AG09309 (cell line): ENCODE results near the gene MIXL1.

Source experiments
- DNase-seq: peaks from one replicate; pipeline ENCODE4 v3.0.0-alpha.2; 2010; ENCODE audit warnings: low read depth
- H3K4me3 ChIP-seq: 2 replicates; pipeline ENCODE4 v1.5.1; 2011; ENCODE audit warnings: mild to moderate bottlenecking, low read depth, low read length, moderate library complexity; ENCODE audit not compliant: control insufficient read depth
- CTCF ChIP-seq: IDR thresholded peaks from 2 replicates; pipeline ENCODE4 v1.5.1; 2011; ENCODE audit warnings: mild to moderate bottlenecking, low read depth, low read length, inconsistent platforms; ENCODE audit not compliant: insufficient read depth, control insufficient read depth; ENCODE audit errors: missing control alignments

The MIXL1 gene

GRCh38 chr1:226226601-226227000 lies 3.1 kb downstream of the MIXL1 start:
- TF ChIP-seq CTCF: no peak
- H3K4me3 ChIP-seq: no peak overlapping the region
- no peak for DNase-seq

- no peak overlapping the region for H3K4me3 ChIP-seq
- TF ChIP-seq CTCF: no peak
- no peak for DNase-seq
Measured at GRCh38 chr1:226233293-226233692, 9.8 kb downstream of the MIXL1 start.

- TF ChIP-seq CTCF: no peak
- H3K4me3 ChIP-seq: no peak overlapping the region
- no peak for DNase-seq
Measured at GRCh38 chr1:226233806-226234205, 10.3 kb downstream of the MIXL1 start.

GRCh38 chr1:226236826-226237225 lies 13.4 kb downstream of the MIXL1 start:
- H3K4me3 ChIP-seq: no peak overlapping the region
- TF ChIP-seq CTCF: no peak

GRCh38 chr1:226239421-226239820 lies 16.0 kb downstream of the MIXL1 start:
- TF ChIP-seq CTCF: no peak
- no peak for DNase-seq
- no peak overlapping the region for H3K4me3 ChIP-seq

More at GRCh38 chr1:226236826-226237225, 13.4 kb downstream of the MIXL1 start:
- DNase-seq: no peak

GRCh38 chr1:226248091-226248490 lies 24.6 kb downstream of the MIXL1 start:
- H3K4me3 ChIP-seq: no peak overlapping the region
- no peak for TF ChIP-seq CTCF
- peak; percentile 17 for DNase-seq

- no peak for DNase-seq
- no peak overlapping the region for H3K4me3 ChIP-seq
- no peak for TF ChIP-seq CTCF
Measured at GRCh38 chr1:226248796-226249195, 25.3 kb downstream of the MIXL1 start.
